NCI-H2171 treated with DMSO at 0.1 percent for 48 hours (cell line): ENCODE results near the gene TCTN2.

ENCODE experiments used
- DNase-seq: peaks from one replicate; lab custom pipeline; 2025; lab: John Stamatoyannopoulos, UW

The TCTN2 gene

DNA sequence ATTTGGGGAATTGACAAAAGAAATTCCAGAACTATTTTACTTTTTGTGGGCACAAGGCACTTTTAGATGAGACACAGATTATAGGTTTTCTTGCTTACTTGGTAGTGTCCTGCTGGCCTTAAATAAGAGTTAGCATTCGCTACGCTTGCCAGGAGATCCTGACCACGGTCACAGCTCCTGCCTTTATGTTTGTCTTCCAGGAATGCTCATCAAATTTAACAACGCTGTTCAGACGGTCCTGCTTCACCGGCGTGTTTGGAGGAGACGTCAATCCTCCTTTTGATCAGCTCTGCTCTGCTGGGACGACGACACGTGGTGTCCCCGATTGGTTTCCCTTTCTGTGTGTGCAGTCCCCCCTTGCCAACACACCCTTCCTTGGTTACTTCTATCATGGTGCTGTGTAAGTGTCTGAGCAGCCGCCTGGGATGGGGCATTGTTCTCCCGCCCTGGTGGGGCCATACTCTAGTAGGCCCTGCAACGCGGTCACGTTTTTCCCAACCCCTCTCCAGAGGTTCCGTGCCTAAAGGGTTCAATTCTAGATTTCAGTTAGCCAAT, 15.8 kb downstream of the TCTN2 start:
- DNase-seq, result no peak

DNA sequence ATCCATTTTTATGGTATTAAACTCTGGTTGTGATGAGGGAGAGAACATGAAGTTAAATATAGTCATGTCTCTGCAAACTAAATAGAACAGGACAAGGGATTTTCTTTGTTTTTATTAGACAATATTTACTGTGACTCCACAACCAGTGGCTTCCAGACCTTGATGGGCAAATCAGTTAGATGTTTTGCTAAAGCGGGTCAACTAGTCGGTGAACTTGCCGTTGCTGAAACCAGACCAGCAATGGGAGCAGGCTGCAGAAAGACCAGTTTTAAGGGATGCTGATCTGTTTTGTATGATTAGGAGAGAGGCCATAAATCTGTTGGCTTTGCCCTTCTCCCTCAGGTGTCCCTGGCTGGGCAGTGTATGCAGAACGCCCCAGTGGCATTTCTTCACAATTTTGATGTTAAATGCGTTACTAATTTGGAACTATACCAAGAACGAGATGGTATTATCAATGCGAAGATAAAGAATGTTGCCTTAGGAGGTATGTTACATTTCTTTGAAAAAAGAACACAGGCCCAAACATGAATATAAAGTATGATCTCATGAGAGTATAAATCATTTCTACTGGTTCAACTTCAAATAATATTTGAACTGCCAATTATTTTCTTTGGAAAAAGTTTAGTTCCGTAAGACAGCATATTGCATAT, 19.4 kb downstream of the TCTN2 start:
- DNase-seq, result no peak

DNA sequence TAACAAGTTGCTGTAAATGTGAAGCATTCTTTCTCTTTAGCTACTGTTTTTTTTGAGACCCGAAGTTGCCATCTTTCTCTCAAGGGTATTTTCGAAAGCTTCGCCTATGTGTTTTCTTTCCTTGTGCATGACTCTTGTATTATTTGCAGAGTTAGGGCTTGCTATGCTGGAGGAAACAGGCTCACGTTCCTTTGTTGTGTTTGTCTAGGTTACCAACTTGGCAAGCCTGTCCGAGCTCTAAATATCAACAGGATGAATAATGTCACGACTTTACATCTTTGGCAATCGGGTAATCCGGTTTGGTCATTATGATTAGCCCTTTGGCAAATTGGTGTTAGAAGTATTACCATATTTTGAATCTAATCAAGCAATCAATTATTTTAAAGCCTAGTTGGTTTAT, 25.3 kb downstream of the TCTN2 start:
- no peak for DNase-seq

DNA sequence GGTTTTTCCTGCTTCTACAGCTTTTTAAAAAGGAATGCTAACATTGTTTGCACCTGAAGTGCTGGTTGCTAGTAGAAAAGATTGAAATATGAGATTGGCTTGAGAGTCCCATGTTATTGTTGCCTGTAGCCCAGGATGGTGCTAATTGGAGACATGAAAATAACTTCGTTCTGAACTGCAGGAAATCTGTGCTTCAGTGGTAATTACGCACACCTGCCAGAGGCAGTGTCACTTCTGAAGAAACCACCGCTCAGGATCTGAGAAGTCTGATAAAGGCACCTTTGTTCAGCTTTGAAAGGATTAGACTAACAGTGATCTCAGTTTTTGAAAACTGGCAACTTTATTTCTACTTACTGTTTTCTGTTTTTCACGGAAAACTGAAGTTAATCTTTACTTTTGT, 25.7 kb downstream of the TCTN2 start:
- no peak for DNase-seq

DNA sequence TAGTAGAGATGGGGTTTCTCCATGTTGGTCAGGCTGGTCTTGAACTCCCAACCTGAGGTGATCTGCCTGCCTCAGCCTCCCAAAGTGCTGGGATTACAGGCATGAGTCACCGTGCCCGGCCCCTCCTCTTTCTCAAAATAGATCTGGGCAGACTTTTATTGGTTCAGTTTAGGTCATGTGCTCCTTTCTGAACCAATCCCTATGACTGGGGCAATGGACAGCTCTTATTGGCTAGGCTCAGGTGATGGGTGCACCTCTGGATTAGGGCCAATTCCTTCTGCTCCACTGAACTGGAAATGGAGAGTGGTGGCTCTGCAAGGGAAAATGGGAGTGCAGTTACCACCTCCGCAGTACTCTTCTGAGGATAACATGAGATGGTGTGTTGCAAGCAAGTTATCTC, 35.0 kb downstream of the TCTN2 start:
- peak; percentile 69 for DNase-seq

DNA sequence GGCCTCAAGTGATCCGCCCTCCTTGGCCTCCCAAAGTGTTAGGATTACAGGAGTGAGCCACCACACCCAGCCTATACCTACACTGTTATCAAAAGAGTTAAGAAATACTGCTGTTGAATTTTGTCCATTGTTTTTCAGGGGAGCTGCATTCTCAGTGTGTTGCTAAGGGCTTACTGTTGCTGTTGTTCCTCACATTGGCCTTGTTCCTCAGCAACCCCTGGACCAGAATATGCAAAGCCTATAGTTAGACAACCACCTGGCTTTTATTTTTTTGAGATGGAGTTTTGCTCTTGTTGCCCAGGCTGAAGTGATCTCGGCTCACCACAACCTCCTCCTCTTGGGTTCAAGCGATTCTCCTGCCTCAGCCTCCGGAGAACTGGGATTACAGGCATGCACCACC, 36.6 kb downstream of the TCTN2 start:
- DNase-seq, result no peak

DNA sequence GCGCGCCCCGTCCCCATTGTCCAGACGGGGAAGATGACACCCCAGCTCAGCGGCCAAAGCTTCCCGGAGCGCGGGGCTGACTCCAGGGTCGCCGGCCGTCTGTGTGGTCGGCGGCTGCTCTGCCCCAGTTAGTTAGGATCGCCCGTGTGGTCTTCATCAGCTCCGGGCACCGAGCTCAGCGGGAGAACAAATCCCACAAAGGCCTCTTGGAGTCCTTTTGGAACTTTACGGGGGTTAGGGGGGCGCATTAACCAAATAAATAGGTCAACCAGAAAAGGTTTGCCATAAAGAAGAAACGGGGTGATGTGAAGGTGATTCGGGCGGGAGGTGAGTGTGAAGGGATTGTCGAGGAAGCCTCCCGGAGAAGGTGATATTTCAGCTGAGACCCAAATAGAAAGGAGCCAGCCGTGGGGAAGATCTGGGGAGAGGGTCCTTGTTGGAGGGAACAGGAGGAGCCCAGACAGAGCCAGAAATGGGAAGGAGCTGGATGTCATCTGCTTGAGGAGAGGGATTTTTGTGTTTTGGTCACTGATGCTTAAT, 41.9 kb downstream of the TCTN2 start:
- no peak for DNase-seq

DNA sequence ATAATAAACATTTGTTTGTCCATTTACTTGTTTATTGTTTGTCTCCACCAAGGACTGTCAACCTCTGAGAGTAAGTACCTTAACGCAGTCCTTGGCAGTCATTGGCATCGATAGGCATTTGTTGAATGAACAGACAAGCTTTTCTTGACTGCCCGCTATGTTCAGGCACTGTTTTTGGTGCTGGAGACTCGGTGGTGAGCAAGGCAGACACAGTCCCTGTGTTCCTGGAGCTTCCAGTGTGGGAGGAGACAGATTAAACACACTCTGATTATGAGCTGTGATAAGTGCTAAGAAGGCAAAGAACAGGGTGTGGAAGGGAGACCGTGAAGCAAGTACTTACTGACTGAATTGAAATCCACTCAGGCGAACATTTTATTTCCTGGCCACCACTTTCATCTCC, 42.5 kb downstream of the TCTN2 start:
- no peak for DNase-seq

DNA sequence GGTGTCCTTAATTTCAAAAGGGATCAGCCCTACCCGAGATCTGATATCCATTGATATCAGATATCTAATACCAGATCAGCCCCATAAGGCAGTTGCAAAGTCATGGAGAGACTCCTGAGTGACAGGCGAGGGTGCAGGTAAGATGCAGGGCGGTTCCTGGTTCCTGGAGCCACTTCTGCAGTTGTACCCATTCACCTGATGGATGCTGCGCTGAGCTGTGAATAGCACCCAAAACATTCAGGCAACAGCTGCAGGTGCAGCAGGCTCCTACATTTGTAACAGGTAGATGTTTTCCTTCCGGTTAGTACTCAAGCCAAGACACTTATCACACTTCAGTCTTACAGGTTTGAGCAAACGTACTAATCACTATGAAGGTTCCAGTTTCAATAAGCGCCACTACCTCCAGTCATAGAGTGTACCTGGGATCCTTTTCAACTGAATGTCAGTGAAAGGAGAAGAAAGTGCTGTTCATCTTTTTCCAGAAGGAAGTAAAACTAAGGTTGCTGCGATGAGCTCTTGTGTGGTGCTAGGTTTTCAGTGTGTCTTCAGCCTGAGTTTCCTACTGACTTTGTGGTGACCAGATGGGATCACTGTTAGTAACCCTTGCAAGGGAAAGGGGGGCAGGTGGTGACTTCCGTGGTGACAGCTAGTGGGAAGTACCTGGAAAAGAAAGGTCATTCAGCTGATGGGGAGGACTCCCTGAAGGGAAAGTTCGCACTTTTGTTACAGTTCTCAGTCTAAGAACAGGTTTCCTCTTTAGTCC, 43.1 kb downstream of the TCTN2 start:
- no peak for DNase-seq

DNA sequence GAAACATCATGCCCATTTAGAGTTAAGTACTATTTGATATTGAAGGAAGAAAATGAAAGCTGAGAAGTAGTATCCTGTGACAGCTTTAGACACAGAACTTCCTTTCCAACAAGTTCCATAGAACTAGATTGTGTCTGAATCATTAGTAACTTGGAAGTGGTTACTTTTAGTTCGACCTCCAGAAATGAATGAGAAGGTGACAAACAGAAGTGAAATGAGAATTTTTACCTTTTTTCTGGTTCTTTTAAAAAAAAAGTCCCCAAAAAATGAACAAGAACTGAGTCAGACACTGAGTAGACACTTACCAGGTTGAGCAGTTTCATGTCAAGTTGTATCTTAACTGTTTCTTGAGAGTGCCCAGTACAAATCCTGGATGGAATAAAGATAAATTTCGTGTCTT, 44.3 kb downstream of the TCTN2 start:
- DNase-seq, result no peak

DNA sequence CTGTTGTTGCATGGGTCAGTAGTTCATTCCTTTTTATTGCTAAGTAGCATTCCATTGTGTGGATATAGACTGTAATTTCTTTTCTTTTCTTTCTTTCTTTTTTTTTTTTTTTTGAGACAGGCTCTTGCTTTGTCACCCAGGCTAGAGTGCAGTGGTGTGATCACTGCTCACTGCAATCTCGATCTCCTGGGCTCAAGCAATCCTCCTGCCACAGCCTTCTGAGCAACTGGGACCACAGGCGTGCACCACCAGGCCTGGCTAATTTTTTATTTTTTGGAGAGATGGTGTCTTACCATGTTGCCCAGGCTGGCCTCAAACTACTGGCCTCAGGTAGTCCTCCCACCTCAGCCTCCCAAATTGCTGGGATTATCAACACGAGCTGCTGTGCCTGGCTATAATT, 46.4 kb downstream of the TCTN2 start:
- no peak for DNase-seq

DNA sequence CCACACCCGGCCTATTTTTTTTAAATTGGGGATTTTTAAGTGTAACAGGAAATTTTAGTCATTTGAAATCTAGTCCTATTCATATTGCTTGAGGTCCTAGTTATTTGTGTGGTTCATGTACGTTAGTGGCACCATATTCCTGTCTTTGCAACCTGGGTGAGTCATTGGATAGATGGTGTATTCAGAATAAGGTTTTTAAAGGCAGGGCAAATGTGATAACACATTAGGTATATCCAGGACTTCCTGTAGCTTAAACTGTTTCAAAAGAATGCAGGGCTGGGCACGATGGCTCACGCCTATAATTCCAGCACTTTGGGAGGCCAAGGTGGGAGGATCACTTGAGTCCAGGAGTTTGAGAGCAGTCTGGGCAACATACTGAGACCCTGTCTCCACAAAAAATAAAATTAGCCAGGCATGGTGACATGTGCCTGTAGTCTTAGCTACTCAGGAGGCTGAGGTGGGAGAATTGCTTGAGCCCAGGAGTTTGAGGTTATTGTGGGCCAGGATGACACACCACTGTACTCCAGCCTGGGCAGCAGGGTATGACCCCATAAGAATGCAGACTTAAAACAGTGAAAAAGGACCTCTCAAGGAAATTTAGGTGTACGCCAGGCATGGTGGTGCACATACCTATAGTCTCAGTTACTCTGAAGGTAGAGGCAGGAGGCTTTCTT, 49.4 kb downstream of the TCTN2 start:
- no peak for DNase-seq

DNA sequence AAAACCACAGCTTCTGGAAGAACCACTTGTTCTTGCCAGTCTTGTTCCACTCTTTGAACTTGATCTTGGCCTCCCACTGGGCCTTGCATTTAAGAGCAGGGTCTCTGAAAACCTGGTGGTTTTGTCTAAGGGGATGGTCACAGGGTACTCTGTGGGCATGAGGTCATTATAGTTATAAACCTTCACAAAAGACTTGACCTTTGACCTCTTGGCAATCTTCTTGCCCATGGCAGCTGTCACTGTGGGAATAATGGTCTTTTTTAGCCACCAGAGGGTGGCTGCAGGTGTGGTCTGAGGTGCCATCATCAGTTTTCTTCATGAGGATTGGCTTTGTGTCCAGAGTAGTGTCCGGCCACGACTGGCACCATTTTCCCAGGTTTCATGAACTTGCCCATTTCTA, 50.3 kb downstream of the TCTN2 start:
- DNase-seq, result no peak

DNA sequence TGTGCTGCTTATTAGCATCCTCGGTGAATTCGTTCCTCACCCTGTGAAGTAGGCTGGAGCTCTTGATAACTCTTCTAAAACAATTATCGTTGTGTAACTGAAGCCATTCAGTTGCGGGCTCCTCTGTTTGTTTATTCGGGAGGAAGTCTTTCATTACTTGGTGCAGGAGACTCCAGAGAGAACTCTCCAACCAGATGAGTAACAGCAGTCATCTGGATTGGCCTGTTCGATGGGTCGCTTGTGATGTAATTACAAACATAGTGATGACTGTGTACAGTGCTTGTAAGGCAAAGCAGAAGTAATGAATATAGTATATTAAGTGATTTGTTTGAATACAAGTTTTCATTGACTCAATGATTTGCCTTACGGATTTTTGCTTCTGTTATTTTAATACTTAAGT, 52.1 kb downstream of the TCTN2 start:
- no peak for DNase-seq

DNA sequence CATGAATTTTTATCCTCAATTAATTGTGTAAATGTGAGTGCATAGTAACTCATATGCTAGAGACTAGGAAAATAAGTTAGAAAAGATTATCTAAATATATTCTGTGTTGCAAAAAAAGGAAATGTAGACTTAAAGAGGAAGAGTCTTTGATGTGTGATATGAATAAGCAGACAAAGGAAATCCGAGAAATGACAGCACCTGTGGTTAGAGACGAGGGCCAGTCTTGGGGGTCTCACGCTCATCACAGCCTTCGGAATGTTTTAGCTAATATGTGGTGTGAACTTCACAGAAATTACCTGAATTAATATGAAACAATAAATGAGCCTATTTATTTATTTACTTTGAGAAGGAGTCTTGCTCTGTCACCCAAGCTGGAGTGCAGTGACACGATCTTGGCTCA, 52.9 kb downstream of the TCTN2 start:
- DNase-seq, result no peak

DNA sequence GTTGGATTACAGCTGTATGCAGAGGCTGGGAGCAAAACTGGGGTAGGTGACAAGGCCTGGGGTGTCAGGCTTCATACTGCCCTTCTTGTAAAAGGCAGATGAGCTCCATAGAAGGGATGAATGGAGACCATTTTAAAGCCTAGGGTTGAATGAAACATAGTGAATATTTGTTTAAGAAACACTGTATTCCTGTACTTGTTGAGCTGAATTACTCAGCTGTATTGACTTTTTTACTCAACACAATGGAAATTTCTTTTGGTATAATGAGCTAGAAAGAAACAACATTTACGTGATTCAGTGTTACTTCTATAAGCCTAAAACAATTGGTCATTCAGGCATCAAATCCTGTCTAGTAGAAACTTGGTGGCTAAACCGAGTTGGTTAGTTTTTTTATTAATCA, 55.3 kb downstream of the TCTN2 start:
- no peak for DNase-seq

DNA sequence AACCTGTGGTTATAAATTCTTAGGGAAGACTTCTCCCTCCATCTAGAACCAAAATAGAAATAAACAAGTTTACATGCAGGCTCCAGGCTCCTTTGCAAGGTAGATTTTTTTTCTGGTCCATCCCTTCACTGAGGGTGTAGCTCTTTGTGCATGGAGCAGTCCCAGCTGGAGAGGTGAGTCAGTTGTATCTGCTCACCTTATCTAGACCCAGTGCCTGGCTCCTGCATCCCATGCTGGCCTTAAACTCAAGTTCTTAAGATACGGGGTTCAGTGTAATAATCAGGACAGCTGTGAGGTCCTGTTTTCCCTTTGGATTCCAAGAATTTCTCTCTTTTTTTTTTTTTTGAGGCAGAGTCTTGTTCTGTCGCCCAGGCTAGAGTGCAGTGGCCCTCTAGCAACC, 56.0 kb downstream of the TCTN2 start:
- DNase-seq, result no peak

DNA sequence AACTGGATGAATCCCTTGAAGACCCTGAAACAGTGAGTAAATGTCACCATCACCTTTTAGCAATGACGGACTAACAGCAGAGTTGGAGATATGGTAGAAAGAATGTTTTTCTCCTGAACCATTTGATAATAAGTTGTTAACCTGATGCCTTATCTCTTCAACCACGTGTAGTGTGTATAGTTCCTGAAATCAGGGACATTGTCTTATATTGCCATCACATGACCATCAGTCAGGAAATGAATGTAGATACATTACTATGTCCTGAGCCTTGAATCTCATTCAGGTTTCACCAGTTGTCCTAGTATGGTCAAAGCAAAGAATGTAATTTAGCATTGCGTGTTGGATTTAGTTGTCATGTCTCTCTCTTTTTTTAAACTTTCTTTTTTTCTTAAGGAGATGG, 57.0 kb downstream of the TCTN2 start:
- DNase-seq, result no peak

DNA sequence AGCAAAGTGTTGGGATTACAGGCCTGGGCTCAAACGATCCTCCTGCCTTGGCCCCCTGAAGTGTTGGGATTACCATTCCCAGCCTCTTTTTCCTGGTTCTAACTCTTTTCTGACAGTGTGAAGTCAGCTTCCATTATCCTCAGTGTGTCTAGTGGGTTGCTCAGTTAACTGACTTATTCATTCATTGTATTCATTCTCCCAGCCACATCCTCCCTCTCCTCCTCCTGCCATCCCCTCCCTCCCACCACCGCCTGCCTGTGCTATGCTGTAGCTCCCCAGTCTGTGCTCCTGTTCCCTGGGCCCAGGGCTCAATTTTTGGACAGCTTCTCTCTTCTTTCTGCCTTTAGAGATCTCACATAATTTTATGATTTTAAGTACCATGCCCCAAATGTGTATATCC, 60.7 kb downstream of the TCTN2 start:
- DNase-seq, result no peak

DNA sequence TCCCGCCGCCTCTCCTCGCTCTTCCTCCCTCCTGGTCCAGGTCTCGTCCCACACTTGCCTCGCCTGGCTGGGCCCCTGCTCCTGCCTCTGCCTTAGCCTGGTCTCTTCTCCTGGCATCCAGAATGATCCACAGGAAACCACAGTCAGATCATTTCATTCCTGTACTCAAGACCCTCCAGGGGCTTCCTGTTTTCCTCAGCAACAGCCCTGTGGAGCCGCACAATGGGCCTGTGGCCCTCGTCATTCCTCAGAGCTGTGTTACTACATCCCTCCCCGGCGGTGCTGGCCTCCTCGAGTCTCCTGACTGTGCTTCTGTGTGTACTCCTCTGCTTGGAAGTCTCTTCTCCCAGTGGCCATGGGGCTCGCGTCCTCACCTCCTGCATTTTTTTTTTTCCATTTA, 61.3 kb downstream of the TCTN2 start:
- DNase-seq, result no peak

DNA sequence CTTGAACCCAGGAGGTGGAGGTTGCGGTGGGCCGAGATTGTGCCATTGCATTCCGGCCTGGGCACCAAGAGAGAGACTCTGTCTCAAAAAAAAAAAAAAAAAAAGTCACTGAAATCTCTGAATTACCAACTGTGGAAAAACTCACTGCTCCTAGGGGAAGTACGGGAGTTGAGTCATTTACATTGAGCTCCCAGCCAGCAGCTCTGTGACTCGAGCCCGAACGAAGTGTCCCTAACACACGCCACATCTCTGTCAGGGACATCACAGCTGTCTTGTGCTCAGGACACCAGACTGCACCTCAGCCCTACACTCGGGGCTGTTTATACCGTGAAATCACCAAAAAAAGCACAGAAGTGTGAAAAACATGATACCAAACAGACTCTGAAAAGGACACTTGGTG, 62.3 kb downstream of the TCTN2 start:
- DNase-seq, result no peak

DNA sequence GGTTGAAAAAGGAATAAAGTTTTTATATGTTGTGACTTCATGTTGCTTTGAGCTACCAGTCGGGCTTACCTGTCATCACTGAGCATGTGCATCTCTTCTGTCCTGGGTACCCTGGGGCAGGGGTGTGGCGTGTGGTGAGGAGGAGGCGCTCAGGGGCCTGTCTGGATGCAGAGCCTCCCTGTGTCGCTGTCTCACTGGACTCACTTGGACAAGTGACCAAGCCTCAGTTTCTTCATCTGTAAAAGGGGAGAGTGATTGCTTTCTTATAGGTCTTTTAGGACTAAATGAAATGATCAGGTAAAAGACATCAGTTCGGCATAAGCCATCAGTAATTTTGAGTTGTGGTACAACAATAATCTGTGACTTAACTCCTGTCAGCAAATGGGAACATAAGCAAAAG, 63.4 kb downstream of the TCTN2 start:
- no peak for DNase-seq
